Femur (tissue), 1 donor: Measurements from ENCODE around the gene SP1.

Source experiments
- DNase-seq: peaks from one replicate; pipeline ENCODE4 v3.0.0-alpha.2; 2017

The SP1 gene

GRCh38 chr12:53452159-53453077, 72.4 kb downstream of the SP1 start:
- DNase-seq, result peak; percentile 93

GRCh38 chr12:53453953-53454640, 74.1 kb downstream of the SP1 start:
- no peak for DNase-seq

- no peak for DNase-seq
Measured at GRCh38 chr12:53454707-53455106, 74.7 kb downstream of the SP1 start.

GRCh38 chr12:53456654-53457366, 76.8 kb downstream of the SP1 start:
- DNase-seq, result no peak

- DNase-seq, result no peak
Measured at GRCh38 chr12:53459097-53459496, 79.1 kb downstream of the SP1 start.

- no peak for DNase-seq
Measured at GRCh38 chr12:53461059-53461458, 81.1 kb downstream of the SP1 start.

GRCh38 chr12:53461591-53461990, 81.6 kb downstream of the SP1 start:
- no peak for DNase-seq

GRCh38 chr12:53462935-53463334, 83.0 kb downstream of the SP1 start:
- DNase-seq, result no peak

GRCh38 chr12:53463802-53464560, 84.0 kb downstream of the SP1 start:
- DNase-seq, result no peak

- no peak for DNase-seq
Measured at GRCh38 chr12:53464685-53465418, 84.9 kb downstream of the SP1 start.

- DNase-seq, result no peak
Measured at GRCh38 chr12:53465679-53466078, 85.7 kb downstream of the SP1 start.
